Psoas muscle (tissue), 8 donors: ENCODE measurements around the gene DGKA. TPM values are rescaled to one million over a fixed set of nuclear protein-coding genes. Genes with fewer than 3 reads are reported as not detected.
"Not testable (repeated sequence)": the region's sequence is repeated elsewhere in the genome, so short reads cannot be mapped to it uniquely, and the experiment has no call there.

Experiments
- ATAC-seq, 4 donors: fragments of 200-7000 bp; cut with Tn5 transposase; one replicate each; pipeline ENCODE4 v1.9.1; 2020; ENCODE audit warnings: moderate library complexity in 3 of 4, mild to moderate bottlenecking in 2 of 4
- DNase-seq, 2 donors: peaks; one replicate each; pipeline ENCODE4 v3.0.0-alpha.2; 2020
- H3K27ac ChIP-seq: fragments of 200-600 bp; one replicate; pipeline ENCODE4 v1.8.0; 2022
- H3K27me3 ChIP-seq, 3 donors: fragments of 200-600 bp in 1 of 3; one replicate each; pipeline versions ENCODE4 v1.6.1 to v1.8.0; 2013 to 2022; ENCODE audit warnings: low read length in 2 of 3, mild to moderate bottlenecking in 2 of 3, moderate library complexity in 1 of 3; ENCODE audit not compliant: insufficient read depth in 3 of 3
- H3K36me3 ChIP-seq, 2 donors: fragments of 200-600 bp in 1 of 2; one replicate each; pipeline versions ENCODE4 v1.6.1 to v1.8.0; 2013 to 2022; ENCODE audit warnings: low read depth in 1 of 2, mild to moderate bottlenecking in 1 of 2, moderate library complexity in 1 of 2; ENCODE audit not compliant: insufficient read depth in 1 of 2
- H3K4me1 ChIP-seq: fragments of 200-600 bp; one replicate; pipeline ENCODE4 v1.8.0; 2022
- H3K4me3 ChIP-seq: fragments of 200-600 bp; one replicate; pipeline ENCODE4 v1.8.0; 2022; ENCODE audit warnings: mild to moderate bottlenecking
- H3K9me3 ChIP-seq: fragments of 200-600 bp; one replicate; pipeline ENCODE4 v1.8.0; 2022
- WGBS, 3 donors: extraction: QIAGEN DNeasy Blood & Tissue Kit; methylation state at CpG; one replicate each; pipeline versions ENCODE4 v1.1.6 to v1.1.7; 2013; 5-methylcytosine and 5-hydroxymethylcytosine counted together
- intact Hi-C, 2 donors: fragments of 100-400 bp; cut with DNase I; formaldehyde crosslinking; loops; one replicate each; pipeline versions ENCODE4 v1.11.0 to v1.14.2; 2022
- polyA plus RNA-seq, 3 donors: library from polyadenylated mRNA; stranded (reverse); fragments of 200-250 nt; gene quantifications; one replicate each; pipeline ENCODE4 v1.2.3, GENCODE V29; 2013
- total RNA-seq, 4 donors: library from RNA; stranded (reverse); fragmentation: NEBNext Ultra II Directional in 2 of 4; extraction: Animal tissue kit (Norgen Biotek cat#: 25700) in 2 of 4; gene quantifications; one replicate each; pipeline versions ENCODE4 v1.2.1 to v1.2.4, GENCODE V29; 2021 to 2023
- TF ChIP-seq, protein P1 (sequence below): fragments of 200-600 bp; IDR thresholded peaks from one replicate; pipeline ENCODE4 v1.8.0; 2022; ENCODE audit warnings: antibody characterized with exemption
- donor health status: healthy with polysubstance abuse.
- donor health status: DM: no; HTN: no; CAD: no; lungs with moderate emphysema.
- donor health status: Bipolar disorder and iron deficiency.
- donor health status: healthy.
- donor health status: DM: yes; HTN: yes; CAD: no.
- donor health status: DM: no; HTN: no; CAD: no.
- donor health status: DM: no; HTN: no; CAD: no.
- donor health status: DM: yes; HTN: yes; CAD: no.

Gene DGKA
- total and polyA plus RNA-seq, 7 donors, result 2.0 to 5.4 (median 4.3) TPM

DNA sequence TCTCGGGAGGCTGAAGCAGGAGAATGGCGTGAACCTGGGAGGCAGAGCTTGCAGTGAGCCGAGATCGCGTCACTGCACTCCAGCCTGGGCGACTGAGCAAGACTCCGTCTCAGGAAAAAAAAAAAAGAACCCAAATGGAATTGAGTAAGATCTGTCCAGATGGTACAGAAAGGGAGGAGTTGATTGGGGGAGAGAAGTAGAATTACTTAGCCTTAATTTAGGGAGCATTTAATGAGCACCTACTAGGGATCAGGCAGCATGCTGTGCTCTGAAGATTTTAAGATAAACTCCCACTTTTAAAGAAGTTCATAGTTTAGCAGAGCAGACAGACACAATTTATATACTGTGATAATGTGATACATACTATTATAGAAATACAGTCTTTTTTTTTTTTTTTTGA, 47.4 kb downstream of the DGKA start:
- Histone ChIP-seq H3K27me3 (no peaks in the 10 kb centered on the region), H3K4me3 (no peak overlapping the region), H3K36me3 (peaks cover 5 to 43% of the 10 kb centered on the region in 2 donors), H3K4me1 (peaks cover 24% of the 10 kb centered on the region), H3K9me3 (no peaks in the 10 kb centered on the region), H3K27ac (no peak overlapping the region)
- intact Hi-C loops, result no loop called here
- DNase-seq, result no peak
- no peak for ATAC-seq
- WGBS, 3 donors, result 93 to 97% (median 96%) methylated on average over 7 of the region's 7 CpGs
- TF ChIP-seq, protein P1, sequence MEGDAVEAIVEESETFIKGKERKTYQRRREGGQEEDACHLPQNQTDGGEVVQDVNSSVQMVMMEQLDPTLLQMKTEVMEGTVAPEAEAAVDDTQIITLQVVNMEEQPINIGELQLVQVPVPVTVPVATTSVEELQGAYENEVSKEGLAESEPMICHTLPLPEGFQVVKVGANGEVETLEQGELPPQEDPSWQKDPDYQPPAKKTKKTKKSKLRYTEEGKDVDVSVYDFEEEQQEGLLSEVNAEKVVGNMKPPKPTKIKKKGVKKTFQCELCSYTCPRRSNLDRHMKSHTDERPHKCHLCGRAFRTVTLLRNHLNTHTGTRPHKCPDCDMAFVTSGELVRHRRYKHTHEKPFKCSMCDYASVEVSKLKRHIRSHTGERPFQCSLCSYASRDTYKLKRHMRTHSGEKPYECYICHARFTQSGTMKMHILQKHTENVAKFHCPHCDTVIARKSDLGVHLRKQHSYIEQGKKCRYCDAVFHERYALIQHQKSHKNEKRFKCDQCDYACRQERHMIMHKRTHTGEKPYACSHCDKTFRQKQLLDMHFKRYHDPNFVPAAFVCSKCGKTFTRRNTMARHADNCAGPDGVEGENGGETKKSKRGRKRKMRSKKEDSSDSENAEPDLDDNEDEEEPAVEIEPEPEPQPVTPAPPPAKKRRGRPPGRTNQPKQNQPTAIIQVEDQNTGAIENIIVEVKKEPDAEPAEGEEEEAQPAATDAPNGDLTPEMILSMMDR, result no peak

- peaks cover 5 to 49% of the 10 kb centered on the region in 2 donors for H3K36me3 ChIP-seq
- no peaks in the 10 kb centered on the region for H3K27me3 ChIP-seq
- TF ChIP-seq, protein P1, result no peak
- H3K4me1 ChIP-seq, result peaks cover 24% of the 10 kb centered on the region
- ATAC-seq (no peak), DNase-seq (no peak)
- no peak overlapping the region for H3K27ac ChIP-seq
- H3K4me3 ChIP-seq, result no peak overlapping the region
- H3K9me3 ChIP-seq, result no peaks in the 10 kb centered on the region
- 90 to 96% (median 91%) methylated on average over 3 of the region's 3 CpGs for WGBS, 3 donors
- intact Hi-C loops, result no loop called here
These were observed 48.1 kb downstream of the DGKA start for GRCh38 chr12:55979069-55979468.

GRCh38 chr12:55981882-55982281, 50.9 kb downstream of the DGKA start:
- H3K27ac ChIP-seq, H3K27me3 ChIP-seq, ATAC-seq, H3K9me3 ChIP-seq, H3K4me3 ChIP-seq, intact Hi-C loops, DNase-seq: not testable (repeated sequence)
- 68 to 69% (median 68%) methylated on average over 5 of the region's 5 CpGs for WGBS, 3 donors
- peaks cover 5 to 75% of the 10 kb centered on the region in 2 donors for H3K36me3 ChIP-seq
- peaks cover 12% of the 10 kb centered on the region for H3K4me1 ChIP-seq

DNA sequence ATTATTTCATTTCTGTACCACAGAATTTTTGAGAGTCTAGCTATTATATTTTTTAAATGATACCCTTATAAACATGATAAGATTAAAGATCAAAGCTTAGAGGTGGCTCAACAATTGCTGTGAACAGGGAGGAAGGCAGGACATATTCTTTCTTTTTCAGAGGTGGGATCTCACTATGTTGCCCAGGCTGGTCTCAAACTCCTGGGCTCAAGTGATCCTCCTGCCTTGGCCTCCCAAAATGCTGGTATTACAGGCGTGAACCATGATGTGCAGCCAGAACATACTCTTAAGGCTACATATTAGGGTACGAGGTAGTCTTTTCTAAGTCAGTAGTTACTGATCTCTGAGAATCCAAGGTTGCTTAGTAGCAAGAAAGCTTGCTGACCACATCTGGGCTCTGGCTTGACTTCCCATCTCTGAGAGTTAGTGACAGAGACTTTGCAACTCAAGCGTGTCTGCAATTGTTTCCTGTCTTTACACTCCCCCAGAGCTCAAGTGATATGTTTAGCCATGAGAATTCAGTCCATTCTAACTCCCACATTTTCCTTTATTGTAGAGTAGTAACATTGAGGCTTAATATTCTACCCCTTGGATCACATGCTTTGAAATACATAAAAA, 51.5 kb downstream of the DGKA start:
- Histone ChIP-seq H3K27ac (no peak overlapping the region), H3K4me3 (no peak overlapping the region), H3K9me3 (no peaks in the 10 kb centered on the region), H3K36me3 (peaks cover 5 to 81% of the 10 kb centered on the region in 2 donors), H3K4me1 (peaks cover 10% of the 10 kb centered on the region), H3K27me3 (no peaks in the 10 kb centered on the region)
- intact Hi-C loops, result no loop called here
- WGBS, 3 donors, result 70 to 78% (median 74%) methylated on average over 3 of the region's 3 CpGs
- TF ChIP-seq, protein P1, result no peak
- ATAC-seq (no peak), DNase-seq (no peak)

DNA sequence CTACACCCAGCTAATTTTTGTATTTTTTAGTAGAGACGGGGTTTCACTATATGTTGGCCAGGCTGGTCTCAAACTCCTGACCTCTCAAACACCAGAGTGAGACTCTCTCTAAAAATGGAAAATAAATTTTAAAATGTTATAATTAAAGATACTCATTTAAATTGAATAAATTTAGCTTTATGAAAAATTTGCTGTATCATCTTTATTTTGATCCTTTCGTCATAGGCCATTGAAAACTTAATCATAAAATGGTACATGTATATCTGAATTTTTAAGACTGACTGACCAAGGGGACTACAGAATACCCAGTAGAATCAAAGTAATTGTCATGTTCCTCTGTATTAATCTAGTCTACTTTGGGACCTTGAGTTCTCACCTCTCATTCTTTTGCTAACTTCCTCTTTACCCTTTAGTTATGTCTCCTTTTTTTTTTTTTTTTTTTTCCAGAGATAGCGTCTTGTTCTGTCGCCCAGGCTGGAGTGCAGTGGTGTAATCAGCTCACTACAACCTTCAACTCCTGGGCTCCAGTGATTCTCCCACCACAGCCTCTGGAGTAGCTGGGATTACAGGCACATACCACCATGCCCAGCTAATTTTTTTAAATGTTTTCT, 52.4 kb downstream of the DGKA start:
- Histone ChIP-seq H3K36me3 (peaks cover 5 to 90% of the 10 kb centered on the region in 2 donors), H3K4me3 (no peak overlapping the region), H3K27ac (no peak overlapping the region), H3K9me3 (no peaks in the 10 kb centered on the region), H3K27me3 (no peaks in the 10 kb centered on the region), H3K4me1 (peaks cover 10% of the 10 kb centered on the region)
- 81 to 95% (median 84%) methylated on average over 4 of the region's 4 CpGs for WGBS, 3 donors
- no peak for DNase-seq
- no peak for ATAC-seq
- intact Hi-C loops, result no loop called here
- TF ChIP-seq, protein P1, result no peak
